Fibroblast of mammary gland (primary cell): ENCODE data around the gene DCAF7.

Source experiments
- DNase-seq: peaks from one replicate; pipeline ENCODE4 v3.0.0-alpha.2; 2010; ENCODE audit warnings: low read depth
- H3K4me3 ChIP-seq: 2 replicates; pipeline ENCODE4 v1.5.1; 2011; ENCODE audit warnings: low read depth, mild to moderate bottlenecking, low read length, moderate library complexity; ENCODE audit not compliant: control insufficient read depth
- TF ChIP-seq, protein P1 (sequence below): conservative IDR thresholded peaks from 2 replicates; pipeline ENCODE4 v1.5.1; 2011; ENCODE audit warnings: low read depth, low read length, inconsistent platforms; ENCODE audit not compliant: control insufficient read depth, insufficient read depth

Gene DCAF7

DNA sequence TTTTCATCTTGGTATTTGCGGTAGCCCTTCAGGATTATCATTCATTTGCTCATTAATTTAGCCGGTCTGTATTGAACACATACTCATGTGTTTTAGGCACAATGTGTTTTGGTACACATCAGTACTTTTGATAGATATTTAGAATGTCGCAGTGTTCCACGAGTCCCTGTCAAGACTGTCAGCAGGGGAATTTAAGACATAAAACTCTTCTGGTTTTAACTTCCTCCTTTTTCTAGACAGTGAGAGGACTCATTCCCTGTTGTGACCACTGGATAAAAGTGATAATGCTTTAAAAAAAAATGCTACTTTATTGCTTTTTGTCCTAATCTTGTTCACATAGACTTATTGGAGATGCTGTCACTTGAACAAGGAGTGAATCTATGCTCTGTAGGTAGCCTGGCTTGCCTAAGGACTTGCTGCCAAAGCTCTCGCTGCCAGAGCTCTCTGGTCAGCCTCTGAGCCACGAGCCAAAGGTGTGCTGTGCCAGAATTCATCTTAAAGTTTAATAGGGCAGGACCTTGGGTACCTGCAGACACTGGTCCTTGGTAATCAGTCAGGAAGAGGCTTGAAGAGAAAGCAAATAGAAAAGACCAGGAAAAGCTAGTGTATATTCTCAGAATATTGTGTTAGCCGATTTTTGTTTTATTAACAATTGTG lies 5.4 kb downstream of the DCAF7 start:
- TF ChIP-seq, protein P1, sequence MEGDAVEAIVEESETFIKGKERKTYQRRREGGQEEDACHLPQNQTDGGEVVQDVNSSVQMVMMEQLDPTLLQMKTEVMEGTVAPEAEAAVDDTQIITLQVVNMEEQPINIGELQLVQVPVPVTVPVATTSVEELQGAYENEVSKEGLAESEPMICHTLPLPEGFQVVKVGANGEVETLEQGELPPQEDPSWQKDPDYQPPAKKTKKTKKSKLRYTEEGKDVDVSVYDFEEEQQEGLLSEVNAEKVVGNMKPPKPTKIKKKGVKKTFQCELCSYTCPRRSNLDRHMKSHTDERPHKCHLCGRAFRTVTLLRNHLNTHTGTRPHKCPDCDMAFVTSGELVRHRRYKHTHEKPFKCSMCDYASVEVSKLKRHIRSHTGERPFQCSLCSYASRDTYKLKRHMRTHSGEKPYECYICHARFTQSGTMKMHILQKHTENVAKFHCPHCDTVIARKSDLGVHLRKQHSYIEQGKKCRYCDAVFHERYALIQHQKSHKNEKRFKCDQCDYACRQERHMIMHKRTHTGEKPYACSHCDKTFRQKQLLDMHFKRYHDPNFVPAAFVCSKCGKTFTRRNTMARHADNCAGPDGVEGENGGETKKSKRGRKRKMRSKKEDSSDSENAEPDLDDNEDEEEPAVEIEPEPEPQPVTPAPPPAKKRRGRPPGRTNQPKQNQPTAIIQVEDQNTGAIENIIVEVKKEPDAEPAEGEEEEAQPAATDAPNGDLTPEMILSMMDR: no peak
- H3K4me3 ChIP-seq: no peak overlapping the region
- no peak for DNase-seq

- H3K4me3 ChIP-seq: no peak overlapping the region
- TF ChIP-seq, protein P1: no peak
- DNase-seq: no peak
These were observed 7.1 kb downstream of the DCAF7 start for GRCh38 chr17:63557416-63557815.

DNA sequence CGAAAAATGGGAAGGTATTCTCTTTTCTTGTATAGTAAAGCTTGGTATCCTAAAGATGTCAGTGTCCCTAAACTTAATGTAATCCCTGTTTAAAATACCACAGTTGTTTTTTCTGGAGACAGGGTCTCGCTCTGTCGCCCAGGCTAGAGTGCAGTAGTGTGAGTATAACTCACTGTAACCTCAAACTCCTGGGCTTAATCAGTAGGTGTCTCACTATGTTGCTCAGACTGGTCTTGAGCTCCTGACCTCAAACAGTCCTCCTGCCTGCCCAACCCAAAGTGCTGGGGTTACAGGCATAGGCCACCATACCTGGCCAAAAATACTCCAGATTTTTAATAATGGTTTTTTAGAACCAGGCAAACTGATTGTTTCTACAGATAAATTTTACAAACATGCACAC lies 8.2 kb downstream of the DCAF7 start:
- DNase-seq: no peak
- TF ChIP-seq, protein P1: no peak
- H3K4me3 ChIP-seq: no peak overlapping the region

DNA sequence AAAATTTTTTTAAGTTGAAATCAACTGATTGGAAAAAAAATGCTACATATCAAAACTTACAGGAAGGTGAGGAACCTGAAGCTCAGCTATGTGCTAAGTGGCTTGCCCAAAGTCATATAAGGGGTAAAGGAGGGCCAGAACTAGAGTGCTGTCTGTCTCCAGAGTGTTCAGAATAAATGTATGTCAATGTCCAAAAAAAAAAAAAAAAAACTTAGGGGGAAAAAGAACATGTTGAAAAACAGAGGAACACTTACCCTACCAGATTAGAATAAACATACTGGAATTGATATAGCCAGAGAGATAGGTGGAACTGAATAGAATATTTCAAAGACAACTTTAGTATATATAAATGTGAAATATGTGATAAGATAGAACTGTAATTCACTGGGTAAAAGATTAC lies 11.5 kb downstream of the DCAF7 start:
- no peak overlapping the region for H3K4me3 ChIP-seq
- no peak for DNase-seq
- TF ChIP-seq, protein P1: no peak

DNA sequence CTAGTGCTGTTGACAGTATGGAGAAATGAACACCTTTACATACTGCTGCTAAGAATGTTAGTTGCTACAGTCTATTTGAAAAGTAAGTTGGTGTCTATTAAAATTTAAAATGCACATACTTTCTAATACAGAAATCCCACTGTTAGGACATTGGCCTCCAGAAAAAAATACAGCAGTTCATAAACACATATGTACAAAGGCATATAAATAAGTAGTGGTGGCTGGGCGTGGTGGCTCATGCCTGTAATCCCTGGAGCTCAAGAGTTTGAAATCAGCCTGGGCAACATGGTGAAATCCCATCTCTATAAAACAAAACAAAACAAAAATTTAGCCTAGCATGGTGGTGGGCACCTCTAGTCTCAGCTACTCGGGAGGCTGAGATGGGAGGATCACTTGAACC lies 13.1 kb downstream of the DCAF7 start:
- H3K4me3 ChIP-seq: no peak overlapping the region
- TF ChIP-seq, protein P1: no peak
- DNase-seq: no peak

DNA sequence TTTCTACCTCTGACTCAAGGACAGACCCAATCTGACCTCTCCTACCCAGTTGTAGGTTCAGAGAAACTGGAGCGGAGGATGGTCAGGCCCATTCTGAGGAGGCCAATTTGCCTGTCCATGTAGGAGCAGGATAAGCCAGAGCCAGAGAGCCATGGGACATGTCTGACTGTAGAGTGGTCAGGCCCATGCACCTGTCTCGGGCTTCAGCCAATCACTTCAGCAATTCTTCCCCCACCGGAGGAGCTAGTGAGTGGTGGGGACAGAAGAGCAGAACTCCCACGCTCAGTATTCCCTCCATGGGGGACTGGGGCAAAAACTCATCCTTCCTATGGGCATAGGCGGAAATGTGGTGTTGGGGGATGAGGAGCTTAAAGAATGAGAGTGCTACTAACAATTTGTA lies 14.3 kb downstream of the DCAF7 start:
- TF ChIP-seq, protein P1: no peak
- no peak for DNase-seq
- H3K4me3 ChIP-seq: no peak overlapping the region

- TF ChIP-seq, protein P1: no peak
- no peak overlapping the region for H3K4me3 ChIP-seq
- no peak for DNase-seq
These were observed 17.0 kb downstream of the DCAF7 start for GRCh38 chr17:63567229-63567628.
